ENCODE data around the gene DVL3.

DNA sequence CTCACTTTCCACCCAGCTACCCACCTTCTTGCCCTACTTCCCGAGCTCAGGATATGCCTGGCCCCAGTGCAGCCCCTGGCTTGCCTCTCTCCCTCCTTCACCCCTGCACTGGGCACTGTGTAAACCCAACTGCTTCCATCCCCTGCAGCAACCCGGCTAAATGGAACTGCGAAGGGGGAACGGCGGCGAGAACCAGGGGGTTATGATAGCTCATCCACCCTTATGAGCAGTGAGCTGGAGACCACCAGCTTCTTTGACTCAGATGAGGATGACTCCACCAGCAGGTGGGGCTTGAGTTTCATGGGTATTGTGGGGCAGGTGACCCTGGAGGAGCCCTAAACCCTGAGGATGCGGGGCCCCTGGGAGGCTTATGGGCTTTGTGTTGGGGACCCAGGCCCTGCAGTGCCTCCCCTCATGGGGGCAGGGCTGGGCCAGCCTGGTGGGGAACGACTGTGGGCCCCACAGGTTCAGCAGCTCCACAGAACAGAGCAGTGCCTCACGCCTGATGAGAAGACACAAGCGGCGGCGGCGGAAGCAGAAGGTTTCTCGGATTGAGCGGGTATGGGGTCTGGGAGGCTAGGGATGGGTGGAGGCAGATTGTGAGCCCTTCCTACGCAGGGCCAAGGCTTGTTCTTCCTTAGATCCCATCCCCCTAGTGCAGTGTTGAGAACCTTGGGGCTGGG lies 9.6 kb downstream of the DVL3 start:
- TF ChIP-seq EZH2 (IDR thresholded peaks at IDR 0.05; ENCODE audit: borderline replicate concordance, control insufficient read depth, low read depth, low read length), result no peak
- TF ChIP-seq NR2C1 (IDR thresholded peaks at IDR 0.05), result no peak
- TF ChIP-seq SMC3 (IDR thresholded peaks at IDR 0.05; ENCODE audit: borderline replicate concordance, low read length), result no peak
